DMS 273 (cell line): ENCODE measurements around the gene FMNL1.
A peak's percentile ranks its signal among the peaks of the same experiment; 100 is the strongest.

Experiments
- DNase-seq: peaks from one replicate; lab custom pipeline; 2025; ENCODE audit not compliant: unreplicated experiment; lab: John Stamatoyannopoulos, UW

The FMNL1 gene

DNA sequence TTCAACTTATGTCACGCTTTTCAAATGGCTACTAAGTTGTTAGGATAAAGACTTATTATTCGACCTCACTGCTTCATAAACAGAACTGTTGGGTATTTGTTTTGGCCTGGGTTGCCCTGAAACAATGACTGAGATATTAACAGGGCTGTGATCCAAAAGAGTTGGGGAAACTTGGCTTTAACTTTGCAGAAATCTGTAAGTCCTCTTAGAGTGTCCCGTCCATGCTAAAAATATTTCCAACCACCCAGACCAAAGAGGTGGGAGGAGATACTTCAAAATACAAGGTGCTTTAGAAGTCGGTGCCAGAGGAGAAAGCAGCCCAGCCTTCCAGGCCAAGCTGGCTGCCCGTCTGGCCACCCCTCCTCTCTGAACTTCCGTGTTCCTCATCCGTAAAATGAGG, 56.3 kb downstream of the FMNL1 start:
- peak; percentile 77 for DNase-seq

DNA sequence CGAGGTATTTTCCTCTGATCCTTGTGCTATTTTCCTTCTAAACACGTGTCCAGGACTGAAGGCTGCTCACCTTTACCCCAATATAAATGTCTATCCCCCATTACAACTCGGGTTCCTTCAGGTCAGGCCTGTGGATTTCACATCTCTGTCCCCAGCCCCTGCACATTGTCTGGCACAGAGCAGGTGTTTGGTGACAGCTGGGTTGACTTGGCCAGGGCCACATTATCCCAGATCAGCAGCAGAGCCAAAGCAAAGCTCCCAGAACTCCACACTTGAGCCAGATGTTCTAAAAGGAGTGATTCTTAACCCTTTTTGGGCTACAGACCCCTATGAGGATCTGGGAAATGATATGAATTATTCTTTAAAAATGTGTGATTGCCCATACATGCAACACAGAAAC, 58.2 kb downstream of the FMNL1 start:
- peak; percentile 60 for DNase-seq

DNA sequence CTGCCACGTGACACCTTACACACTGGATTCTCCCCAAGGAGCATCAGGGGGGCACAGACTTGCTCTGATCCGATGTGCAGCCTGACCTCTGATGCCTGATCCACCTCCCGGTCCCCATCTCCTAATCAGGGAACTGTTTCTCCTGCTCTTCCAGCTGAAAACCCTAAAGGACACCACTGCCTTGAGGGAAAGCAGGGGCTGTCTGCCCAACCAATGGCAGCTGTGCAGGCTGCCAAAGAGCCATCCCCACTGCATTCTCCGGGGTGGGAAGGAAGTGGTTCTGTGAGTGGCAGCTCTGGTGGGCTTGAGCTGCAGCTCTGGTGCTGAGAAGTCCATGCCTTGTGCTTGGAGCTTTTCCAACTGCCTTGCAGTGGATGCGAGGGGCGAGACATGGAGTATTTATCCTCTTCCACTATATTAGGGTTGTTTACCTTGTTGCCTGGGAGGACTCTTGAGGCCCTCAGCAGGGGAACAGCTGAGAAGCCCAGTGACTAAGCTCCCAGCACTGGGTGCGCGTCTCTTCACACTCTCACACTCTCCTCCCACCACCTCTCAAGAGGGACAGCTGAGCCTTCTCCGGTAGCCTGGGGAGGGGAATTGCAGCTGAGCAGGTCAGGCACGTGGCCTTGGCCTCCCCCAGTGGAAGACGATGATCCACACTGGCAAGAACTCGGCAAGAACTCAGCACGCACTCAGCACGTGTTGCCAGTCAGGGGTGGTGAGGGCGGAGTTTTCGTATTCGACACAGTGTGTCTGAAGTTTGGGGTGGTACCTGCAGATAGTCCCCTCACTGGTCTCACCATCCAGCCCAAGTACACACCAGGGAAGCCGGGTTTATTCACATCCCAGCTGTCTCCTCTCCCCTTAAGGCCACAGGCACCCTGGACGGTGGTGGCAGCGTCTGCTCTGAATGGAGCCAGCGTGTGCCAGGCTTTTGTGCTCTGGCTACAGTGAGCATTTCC, 61.3 kb downstream of the FMNL1 start:
- DNase-seq: no peak

DNA sequence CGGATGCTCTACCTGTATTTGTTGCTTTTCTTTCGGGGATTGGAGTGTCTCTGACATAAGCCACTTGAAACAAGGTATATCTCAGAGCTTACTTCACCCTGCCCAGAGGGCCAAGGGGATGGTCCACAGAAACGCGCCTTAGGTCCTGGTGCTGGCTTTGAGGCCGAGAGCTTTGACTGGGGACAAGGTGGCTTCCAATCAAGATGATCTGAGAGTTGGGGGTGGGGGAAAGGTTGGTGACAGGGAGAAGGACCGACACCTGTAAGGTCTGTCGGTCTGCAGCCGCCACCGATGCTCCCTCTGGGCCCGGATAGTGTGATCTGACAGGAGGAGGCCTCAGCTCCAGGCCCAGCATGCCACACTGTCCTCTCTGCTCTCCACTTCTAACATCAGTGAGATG, 62.0 kb downstream of the FMNL1 start:
- no peak for DNase-seq

DNA sequence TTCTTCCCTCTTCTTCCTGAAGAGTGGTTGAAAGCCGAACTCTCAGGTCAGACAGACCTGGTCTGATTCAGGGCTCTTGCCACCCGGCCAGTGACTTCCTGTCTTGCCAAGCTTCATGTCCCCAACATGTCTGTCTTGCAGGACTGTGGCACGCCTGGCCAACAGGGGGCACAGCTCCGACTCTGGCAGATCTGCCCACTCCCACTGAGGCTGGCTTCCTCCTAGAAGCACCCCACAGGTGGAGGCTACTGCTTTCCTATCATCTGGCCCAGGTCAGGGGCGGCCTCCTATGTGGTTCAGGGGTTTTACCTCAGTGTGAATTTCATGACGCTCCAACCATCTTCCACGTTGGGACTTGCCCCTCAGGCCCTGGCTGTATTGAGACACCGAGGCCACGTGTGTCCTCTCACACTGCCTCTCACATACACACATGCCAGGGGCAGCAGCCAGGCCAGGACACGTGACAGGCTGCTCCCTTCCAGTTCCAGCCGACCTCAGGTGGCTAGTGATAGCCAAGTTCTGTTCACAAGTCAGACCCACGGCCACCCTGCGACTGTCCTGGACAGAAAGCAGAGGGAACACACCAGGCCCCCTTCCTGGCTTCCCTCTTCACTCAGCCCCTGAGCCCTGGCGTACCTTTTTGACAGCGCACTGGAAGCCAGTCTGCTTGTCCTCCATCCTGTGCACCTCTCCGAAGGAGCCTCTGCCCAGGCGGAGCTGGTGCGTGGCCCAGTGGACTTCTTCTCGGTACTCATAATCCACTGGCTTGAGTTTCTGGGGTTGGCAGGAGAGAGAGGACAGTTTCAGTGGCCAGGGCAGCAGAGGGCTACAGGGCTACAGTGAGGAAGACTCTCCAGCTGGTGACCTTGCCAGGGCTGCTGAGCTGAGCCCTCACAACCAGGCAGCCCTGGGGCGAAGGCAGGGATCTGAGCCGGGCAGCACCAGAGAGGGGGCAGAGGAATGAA, 62.8 kb downstream of the FMNL1 start:
- DNase-seq: peak; percentile 24

DNA sequence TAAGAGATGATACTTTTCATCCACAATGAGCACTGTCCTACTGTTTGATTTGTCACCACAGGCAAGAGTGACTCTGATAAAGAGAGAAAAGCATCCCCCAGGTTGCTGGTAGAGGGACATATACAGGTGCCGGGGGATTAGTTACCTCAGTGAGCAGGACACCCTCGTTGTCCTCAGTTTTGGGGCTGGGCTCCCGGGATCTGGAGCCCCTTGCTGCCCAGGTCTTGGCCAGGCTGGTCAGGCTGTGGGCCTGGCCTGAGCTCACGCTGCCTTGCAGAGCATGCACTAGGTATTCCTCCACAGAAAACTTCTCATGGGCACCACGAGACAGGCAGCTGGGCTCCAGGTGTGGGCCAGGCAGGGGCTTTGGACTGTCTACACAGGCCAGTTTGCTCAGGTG, 64.6 kb downstream of the FMNL1 start:
- no peak for DNase-seq

DNA sequence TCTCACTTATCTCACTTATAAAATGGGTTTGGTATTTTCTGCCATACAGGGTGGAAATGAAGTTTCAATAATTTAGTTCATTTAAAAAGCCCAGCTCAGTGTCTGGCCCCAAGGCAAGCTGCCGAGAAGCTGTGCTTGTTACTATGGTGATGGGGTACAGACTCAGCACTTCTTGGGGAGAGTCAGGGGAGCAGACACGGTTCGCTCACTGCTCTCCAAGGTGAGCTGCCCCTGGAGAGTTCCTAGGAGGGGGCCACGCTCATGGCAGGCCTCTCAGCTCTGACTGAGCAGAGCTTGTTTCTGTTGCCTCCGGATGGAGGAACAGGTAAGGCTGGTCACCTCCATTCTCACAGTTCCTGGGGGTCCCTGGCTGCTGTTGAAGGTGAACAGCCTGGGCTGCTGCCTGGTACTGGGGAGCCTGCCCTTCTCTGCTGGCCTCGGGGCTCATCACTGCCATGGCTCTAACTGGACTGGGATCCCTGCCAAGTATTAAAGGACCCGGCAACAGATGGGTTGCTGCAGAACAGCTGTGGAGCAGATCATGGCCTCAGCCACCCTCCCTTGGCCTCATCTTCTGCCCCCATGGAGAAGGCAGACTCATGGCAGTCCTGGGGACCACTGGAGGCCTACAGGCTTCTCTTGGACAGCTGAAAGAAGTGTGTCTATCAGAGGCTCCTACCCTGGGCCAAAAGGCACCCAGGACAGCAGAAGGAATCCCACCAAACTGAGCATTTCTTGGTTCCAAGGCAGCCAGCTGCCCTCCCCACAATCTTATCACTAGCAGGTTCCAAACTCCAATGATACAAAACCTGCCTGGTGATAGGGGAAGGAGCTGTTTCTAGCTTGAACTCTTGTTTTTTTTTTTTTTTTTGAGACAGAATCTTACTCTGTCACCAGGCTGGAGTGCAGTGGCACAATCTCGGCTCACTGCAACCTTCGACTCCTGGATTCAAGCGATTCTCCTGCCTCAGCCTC, 66.1 kb downstream of the FMNL1 start:
- peak; percentile 94 for DNase-seq

DNA sequence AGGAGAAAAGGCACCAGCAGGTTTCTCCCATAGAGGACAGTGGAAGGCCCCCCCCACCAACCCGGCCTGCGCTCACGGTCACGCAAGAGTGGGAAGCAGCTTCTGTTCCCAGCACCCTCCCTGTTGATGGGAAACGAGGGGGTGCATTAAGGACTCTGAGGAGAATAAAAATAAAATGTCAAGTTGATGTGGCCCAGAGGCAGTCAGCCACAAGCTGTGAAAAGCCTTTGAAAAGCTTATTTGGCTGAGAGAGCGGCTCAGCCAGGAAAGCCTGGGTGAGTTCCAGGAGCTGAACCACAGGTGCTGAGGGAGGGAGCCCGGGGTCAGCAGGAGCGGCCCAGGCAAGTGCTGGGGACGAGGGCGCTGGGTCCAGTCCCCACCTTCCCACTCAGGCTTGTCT, 67.1 kb downstream of the FMNL1 start:
- DNase-seq: peak; percentile 73

DNA sequence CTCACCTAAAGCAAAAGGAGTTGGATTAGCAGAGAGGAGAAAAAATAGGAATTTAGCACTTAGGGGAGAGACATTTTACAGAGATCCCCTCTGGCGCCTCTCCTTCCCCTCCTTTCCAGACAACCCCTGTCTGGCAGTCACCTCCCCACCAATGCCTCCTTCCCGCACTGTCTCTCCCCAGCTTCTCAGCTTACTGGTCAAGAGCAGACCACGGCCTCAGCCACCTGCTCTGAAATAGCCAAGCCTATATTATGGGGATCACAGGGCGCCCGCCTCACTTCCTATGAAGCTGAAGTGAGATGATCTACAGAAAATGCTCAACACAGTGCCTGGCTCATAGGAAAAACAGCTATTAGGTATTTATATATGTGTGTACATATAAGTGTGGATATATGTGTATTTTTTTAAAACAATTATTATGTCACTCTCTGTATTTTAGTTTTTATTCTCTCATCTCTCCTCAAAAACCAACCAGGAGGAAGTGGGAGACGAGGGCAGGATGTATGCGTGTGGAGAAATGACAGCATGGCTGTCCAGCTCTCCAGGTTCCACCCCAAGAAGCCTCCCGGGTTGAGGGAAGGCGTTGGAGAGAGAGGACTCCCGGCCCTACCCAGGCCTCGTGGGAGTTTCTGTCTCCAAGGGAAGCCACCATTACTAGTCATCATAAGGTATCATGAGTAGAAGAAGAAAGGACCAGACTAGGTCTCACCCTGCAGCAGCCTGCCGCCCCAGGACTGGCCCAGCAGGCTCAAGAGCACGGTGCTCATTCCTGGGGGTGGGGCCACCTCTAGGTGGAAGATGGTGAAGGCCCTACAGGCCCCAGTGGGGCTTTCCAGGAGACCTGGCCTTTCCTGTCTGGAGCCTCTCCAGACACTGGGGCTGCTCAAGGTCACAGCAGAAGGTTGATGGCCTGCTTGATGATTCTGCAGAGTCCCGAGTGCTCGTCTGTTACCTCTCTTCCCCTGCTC, 67.9 kb downstream of the FMNL1 start:
- DNase-seq: no peak

DNA sequence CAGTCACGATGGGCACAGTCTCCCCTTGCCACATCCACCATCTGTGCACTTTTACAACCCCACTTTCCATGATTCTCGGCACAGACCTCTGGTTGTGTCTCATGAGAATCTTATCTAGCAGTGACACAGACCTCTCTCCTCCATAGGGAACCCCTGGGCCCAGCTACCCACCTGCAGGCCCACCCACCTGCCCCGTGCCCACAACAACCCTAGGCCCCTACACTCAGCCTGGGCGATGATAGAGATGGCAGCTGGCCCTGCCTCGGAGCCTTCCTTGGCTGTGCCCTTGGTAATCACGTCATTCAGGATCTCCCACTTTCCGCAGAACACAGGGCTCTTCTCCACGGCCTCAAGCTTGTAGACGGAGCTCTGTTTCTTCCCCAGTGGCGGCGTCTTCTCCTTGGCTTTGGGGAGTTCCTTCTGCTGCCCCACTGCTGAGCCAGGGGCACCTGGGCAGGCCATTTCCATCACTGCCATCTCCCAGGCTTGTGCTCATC, 68.6 kb downstream of the FMNL1 start:
- peak; percentile 86 for DNase-seq

DNA sequence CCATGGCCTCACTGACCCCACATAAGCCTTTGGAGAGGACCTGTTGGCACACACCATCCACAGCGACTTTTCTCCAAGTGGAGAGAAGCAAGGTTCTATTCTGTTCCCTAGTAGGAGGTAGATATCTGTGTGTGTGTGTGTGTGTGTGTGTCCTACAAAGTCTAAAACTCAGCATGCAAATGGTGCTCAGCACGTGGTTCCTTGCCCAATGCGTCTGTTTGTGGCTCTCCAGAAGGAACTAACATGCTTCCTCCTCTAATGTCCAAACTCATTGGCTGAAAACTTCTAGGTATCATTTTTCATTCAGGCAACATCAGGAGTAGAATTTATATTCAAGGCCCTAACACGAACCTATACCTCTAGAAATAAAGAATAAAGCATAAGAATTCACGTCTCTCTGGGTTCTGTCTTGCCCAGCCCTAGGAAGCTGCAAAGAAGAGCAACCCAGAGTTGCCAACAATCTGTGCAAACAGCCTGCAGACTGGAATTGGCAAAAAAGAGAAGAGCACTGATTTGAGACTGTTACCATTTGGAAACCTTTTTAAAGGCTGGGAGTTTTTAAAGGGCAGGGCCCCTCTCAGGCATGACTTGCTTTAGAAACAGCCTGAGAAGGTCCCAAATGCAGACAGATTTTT, 69.6 kb downstream of the FMNL1 start:
- DNase-seq: peak; percentile 58

DNA sequence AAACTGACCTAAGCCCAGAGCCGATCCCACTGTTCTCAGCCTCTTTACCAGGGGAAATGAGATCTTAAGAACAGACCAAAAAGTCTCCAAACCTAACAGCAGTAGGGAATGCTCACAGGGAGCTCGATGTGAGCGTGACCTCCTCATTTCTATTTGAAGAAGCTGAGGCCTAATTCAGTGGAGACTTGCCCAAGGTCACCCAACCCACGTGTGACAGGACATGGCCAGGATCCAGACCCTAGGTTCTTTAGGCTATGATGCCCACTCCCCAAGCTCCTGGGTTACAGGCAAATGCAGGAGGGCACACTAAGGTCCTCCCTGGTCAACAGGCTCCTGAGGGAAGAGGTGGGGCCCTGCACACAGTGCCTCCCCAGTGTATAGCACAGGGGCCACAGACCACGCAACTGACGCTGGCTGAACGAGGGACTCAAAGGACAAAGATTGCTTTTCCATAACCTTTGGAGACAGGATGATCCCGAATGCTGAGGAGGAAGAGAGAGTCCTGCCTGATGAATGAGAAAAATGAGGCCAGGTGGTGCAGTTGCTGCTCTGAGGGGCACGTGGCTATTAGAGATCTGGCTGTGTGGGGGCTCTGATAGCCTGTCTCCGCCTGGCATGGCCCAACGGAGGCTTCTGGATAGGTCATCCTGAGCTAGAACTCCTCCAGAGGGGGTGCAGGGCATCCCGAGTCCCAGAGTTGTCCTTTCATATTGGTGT, 71.2 kb downstream of the FMNL1 start:
- DNase-seq: peak; percentile 86

DNA sequence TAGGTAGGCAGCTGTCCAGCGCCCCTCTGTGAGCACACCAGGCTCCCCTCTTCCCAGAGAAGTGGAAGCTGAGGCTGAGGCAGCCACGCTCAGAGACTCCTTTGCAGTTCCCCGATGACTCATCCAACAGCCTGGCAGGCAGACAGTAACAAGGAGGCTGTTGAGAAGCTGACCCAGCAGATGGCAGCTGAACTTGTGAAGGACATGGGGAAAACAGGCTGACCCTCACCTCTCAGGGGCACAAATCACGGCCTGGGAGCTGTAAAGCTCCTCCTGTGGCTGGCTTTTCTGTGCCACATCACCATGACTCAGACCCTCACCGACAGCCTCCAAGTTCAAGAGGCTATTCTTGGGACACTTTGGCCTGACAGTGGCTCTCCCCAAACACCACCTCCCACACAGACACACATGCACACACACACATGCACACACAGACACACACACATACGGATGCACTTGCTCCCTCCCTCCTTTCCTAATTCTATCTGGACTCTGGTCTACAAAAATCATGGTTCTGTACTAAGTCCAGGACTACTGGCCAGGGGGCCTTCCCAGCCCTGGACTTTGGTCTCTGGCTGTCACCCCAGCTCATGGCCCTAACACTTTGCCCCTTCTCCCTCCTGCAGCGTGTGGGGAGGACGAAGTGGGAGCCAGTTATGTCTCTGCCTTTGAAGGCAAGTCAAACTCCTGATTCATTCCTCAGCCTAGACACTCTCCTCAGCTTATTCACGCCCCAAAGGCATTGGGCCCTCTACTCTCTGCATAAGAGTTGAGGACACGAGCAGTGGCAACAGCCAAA, 71.9 kb downstream of the FMNL1 start:
- peak; percentile 92 for DNase-seq

DNA sequence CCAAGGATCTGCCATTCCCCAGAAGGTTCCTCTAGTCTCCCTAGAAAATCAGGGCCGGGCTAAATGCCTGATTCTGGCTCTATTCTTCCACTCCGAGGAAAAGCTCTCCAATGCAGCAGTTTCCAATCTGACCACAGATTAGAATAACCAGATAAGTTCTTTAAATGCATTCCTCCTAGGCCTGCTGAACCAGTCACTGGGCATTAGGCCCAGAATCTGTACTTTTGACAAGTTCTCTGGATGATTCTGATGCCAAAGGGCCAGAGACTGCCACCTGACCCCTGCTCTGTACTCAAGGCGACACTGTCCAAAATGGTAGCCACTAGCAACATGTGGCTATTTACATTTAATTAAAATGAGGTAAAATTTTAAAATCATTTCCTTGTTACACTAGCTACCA, 72.8 kb downstream of the FMNL1 start:
- peak; percentile 34 for DNase-seq

DNA sequence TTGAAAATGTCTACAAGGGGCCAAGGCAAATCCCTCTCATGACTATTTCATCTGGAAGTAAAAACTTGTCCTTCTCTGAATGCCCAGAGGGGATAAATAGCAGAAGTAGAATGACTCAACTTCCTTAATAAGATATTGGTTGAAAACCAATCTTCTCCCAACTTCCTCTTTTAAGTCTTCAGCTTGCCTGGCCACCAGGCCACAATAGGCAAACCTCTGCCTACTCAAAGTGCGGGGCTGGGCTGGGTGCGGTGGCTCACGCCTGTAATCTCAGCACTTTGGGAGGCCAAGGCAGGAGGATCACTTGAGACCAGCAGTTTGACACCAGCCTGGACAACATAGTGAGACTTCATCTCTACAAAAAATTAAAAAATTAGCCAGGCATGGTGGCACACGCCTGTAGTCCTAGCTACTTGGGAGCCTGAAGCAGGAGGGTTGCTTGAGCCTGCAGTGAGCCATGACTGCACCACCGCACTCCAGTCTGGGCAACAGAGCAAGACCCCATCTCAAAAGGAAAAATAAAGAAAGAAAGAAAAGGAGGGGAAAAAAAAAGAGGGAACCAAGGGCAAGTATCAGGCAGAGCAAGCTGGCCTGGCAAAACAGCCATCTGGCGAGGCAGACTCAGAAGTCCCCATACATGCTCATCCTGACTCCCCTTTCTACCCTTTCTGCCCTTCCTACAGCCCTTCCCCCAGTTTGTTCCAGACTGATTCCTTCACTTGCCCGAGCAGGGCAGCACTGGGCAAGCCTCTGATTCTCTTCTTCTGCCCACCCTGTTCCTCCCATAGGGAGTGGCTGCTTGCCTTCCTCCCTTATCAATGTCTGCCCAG, 74.5 kb downstream of the FMNL1 start:
- peak; percentile 44 for DNase-seq

DNA sequence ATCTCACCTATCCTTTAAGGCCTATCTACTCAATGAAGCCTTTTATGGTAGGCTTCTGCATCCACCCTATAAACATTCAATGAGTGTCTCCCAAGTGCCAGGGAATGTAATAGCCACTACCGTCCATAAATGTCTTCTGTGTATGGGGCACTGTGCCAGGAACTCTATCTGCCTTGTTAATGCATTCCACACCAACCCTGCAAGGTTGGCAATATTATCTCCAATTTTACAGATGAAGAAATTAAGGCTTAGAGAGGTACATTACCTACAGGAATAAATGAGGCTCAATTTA, 75.1 kb downstream of the FMNL1 start:
- peak; percentile 55 for DNase-seq
